SK-N-MC (cell line): ENCODE measurements around the gene NCKAP5.

Experiments
- DNase-seq: peaks from one replicate; pipeline ENCODE4 v3.0.0-alpha.2; 2011; ENCODE audit warnings: low read depth, low spot score
- H3K27ac ChIP-seq: fragments of 200-600 bp; sonication (generic); 2 replicates; pipeline ENCODE4 v1.5.1; 2016; ENCODE audit warnings: mixed run types
- H3K36me3 ChIP-seq: fragments of 200-600 bp; sonication (generic); 2 replicates; pipeline ENCODE4 v1.6.1; 2017; ENCODE audit warnings: antibody characterized with exemption, low read length, mixed read lengths; ENCODE audit not compliant: insufficient read depth
- H3K4me3 ChIP-seq: fragments of 200-600 bp; sonication (generic); 2 replicates; pipeline ENCODE4 v1.5.1; 2016
- H3K9ac ChIP-seq: fragments of 200-600 bp; sonication (generic); 2 replicates; pipeline ENCODE4 v1.8.0; 2017; ENCODE audit warnings: mixed run types, mixed read lengths; ENCODE audit not compliant: insufficient read length
- H3K9me3 ChIP-seq: fragments of 200-600 bp; sonication (generic); 2 replicates; pipeline ENCODE4 v1.6.1; 2017; ENCODE audit warnings: low read depth, mild to moderate bottlenecking, antibody characterized with exemption, low read length, moderate library complexity, mixed read lengths
- EZH2 ChIP-seq: fragments of 200-600 bp; sonication (generic); IDR thresholded peaks from one replicate; pipeline ENCODE4 v1.6.1; 2017; ENCODE audit warnings: antibody characterized with exemption
- FOXP2 ChIP-seq: optimal IDR thresholded peaks from 2 replicates; pipeline ENCODE3; 2011; ENCODE audit warnings: mild to moderate bottlenecking, moderate library complexity; ENCODE audit not compliant: insufficient read depth; ENCODE audit errors: extremely low read length, control extremely low read depth
- POLR2AphosphoS5 ChIP-seq: IDR thresholded peaks from 2 replicates; pipeline ENCODE4 v1.6.1; 2012; ENCODE audit warnings: mild to moderate bottlenecking, low read depth, low read length, borderline replicate concordance

NCKAP5 gene

DNA sequence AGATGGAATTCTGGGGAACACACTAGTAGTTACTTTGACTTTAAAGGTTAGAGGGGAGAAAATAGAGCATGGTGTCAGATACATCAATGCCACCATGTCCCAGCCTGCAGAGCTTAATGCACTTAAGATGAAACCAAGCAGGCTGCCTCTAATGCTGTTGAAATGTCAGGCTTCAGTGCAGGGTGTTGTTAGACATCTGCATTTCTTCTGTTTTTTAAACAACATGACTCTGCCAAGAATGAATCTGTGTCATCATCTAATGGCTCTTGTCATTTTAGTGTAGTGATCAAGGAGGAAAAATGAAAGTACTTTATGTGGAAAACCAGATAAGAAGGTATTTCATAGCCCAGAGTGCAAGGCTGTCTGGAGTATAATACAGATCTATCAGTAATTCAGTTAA lies 928.1 kb downstream of the NCKAP5 start:
- no peak for TF ChIP-seq FOXP2
- no peak for TF ChIP-seq EZH2
- no peak for TF ChIP-seq POLR2AphosphoS5
- no peak for DNase-seq
- H3K36me3 ChIP-seq: peaks cover 26% of the 10 kb centered on the region

DNA sequence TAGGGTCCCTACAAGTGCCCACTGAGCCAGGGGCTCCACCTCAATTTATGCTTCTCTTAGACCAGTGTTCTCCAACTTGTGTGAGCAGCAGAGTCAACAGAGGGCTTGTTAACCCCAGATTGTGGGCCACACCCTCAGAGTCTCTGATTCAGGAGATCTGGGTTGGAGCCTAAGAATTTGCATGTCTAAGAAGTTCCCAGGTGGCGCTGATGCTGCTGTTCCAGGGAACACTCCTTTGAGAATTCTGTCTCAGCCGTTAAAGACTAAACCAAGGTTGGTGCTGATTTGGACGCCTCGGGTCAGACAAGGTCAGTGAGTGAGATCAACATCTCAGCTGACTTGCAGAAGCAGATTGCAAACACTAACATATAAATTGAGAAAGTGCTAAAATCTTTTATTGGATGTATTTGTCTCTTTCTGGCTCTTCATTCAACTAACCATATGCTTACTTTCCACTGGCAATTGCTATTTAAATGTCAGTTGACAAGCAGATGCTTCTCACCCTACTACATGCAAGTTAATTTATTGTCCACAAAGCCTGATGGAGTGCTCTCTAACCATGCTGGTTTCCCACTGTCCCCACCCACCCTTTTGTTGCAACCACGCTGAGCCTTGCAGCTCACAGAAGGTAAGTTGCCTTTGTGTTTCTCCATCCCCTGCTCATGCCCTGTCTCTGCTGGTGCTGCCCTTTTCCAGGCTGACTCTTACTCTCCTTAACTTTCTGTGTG lies 929.8 kb downstream of the NCKAP5 start:
- TF ChIP-seq FOXP2 (no peak), POLR2AphosphoS5 (no peak), EZH2 (no peak)
- no peak for DNase-seq
- Histone ChIP-seq H3K4me3 (no peak overlapping the region), H3K9me3 (no peaks in the 10 kb centered on the region), H3K36me3 (peaks cover 10% of the 10 kb centered on the region; the same call in 1 of the 2 replicates), H3K27ac (no peak overlapping the region), H3K9ac (no peak overlapping the region)

More for the DNA sequence above, 928.1 kb downstream of the NCKAP5 start:
- no peak overlapping the region for H3K27ac ChIP-seq
- no peaks in the 10 kb centered on the region for H3K9me3 ChIP-seq
- H3K9ac ChIP-seq: no peak overlapping the region
- H3K4me3 ChIP-seq: no peak overlapping the region

DNA sequence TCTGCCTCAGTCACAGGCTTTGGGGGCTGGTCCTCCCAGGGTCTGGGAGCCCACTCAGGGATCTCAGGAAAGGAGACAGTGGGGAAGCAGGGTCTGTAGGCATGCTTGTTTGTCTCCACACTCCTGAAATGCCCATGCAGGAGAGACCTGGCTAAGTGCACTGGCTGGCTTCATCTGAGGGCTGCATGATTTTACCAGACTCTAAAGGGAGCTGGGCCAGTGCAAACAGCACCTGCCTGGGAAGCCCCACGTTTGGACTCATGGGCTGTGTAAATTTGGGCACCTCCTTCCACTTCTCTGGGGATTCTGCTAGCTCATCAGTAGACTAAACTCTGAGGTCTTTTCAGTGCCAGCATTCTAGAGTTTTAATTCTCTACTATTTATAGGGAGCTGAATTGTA lies 931.9 kb downstream of the NCKAP5 start:
- Histone ChIP-seq H3K36me3 (no peaks in the 10 kb centered on the region), H3K27ac (no peak overlapping the region), H3K9ac (no peak overlapping the region), H3K4me3 (no peak overlapping the region), H3K9me3 (no peaks in the 10 kb centered on the region)
- DNase-seq: no peak
- TF ChIP-seq EZH2: no peak
- no peak for TF ChIP-seq FOXP2
- TF ChIP-seq POLR2AphosphoS5: no peak

DNA sequence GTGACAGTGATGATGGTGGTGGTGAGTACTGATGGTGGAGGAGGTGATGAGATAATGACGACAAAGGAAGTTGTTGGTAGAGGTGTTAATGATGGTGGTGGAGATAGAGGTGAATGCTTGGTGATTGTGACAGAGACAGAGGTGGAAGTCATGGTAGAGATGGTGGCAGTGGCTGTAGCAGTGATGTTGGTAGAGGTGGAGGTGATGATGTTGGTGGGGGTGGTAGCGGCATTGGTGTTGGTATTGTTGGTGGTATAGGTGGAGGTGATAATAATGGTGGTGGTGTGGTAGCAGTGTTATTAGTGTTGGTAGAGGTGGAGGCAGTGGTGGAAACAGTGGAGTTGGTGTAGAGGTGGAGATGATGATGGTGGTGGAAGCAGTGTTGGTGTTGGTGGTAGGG lies 934.6 kb downstream of the NCKAP5 start:
- TF ChIP-seq POLR2AphosphoS5 (no peak), FOXP2 (no peak), EZH2 (no peak)

DNA sequence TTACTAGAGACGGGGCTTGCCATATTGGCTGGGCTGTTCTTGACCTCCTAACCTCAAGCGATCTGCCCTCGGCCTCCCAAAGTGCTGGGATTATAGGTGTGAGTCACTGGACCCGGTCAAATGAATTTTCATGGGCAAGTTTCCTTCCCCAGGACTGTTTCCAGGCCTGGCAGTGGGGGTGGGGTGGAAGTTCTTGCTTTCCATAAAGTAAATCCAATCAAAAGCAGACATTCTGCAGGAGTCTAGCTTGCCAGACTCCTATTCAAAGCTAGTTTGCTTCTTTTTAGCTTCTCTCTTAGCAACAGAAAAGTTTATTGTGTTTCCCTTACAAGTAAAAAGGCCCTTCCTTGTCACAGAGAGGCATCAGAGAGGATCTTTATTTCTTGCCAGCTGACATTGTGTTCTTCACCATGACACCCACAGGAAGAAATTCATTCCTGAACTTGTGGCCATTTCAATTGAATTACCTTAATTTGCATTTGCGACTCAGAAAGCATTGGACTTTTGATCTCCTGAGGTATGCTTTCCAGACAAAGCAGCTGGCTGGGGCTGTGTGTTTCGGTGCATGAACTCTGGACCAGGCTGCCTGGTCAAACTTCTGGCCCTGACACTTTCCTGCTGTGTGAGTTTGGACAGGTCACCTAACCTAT lies 936.1 kb downstream of the NCKAP5 start:
- Histone ChIP-seq H3K4me3 (no peak overlapping the region), H3K9me3 (no peaks in the 10 kb centered on the region), H3K36me3 (no peaks in the 10 kb centered on the region), H3K27ac (no peak overlapping the region), H3K9ac (no peak overlapping the region)
- TF ChIP-seq FOXP2: no peak
- TF ChIP-seq POLR2AphosphoS5: no peak
- TF ChIP-seq EZH2: no peak
- DNase-seq: no peak

More for the DNA sequence above, 934.6 kb downstream of the NCKAP5 start:
- no peak overlapping the region for H3K9ac ChIP-seq
- H3K9me3 ChIP-seq: no peaks in the 10 kb centered on the region
- DNase-seq: no peak
- no peaks in the 10 kb centered on the region for H3K36me3 ChIP-seq
- H3K4me3 ChIP-seq: no peak overlapping the region
- H3K27ac ChIP-seq: no peak overlapping the region

DNA sequence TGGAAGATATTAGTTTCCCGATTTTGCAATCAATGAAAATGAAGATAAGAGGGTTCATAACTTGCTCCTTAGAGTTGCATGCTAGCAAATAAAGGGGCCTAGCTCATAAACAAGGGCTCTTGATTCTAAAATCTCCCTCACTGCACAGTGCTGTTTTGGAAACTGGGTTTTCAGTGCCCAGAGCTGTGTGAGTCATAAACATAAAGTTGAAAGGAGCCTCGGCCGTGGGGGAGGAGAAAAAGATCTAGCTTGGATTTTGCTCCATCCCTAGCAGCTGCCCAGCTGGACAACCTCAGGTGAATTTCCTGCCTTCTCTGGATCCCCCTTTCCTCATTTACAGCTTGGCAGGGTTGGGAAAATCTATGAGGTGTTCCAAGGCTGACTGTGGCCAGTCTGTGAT lies 940.7 kb downstream of the NCKAP5 start:
- DNase-seq: no peak
- no peak overlapping the region for H3K9ac ChIP-seq
- TF ChIP-seq EZH2: no peak
- no peak for TF ChIP-seq FOXP2
- no peak for TF ChIP-seq POLR2AphosphoS5
- H3K9me3 ChIP-seq: no peaks in the 10 kb centered on the region
- H3K4me3 ChIP-seq: no peak overlapping the region
- H3K36me3 ChIP-seq: no peaks in the 10 kb centered on the region
- H3K27ac ChIP-seq: no peak overlapping the region

DNA sequence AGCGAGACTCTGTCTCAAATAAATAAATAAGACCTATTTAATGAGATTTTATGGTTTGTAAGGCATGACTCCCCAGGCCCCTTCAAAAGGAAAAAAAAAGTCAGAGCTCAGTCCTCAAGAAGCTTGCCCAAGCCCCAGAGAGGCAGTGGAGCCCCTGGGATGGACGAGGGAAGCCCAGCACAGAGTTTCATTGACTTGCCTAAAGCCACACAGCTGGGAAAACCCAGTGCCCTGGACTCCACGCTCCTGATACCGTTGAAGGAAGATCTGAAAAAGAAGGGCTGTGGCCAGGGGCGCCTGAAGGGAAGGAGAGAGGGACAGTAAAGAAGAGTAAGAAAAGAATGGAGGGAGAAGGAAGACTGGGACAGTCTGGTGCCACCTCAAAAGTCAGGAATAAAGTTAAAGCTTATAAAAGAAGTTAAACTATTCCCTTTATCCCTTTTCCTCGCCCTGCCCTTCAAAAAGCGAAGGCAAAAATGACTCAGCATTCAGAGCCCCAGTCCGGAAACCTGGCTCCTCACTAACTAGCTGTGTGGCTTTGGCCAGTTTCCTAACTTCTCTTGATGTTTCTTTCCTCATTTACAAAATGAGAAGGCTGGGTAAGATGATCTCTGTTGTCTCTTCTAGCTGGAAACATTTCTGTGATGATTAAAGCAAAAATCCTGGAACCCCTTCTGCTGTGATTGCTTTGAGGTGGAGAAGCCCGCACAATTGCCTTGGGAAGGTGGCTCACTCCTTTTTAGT lies 945.0 kb downstream of the NCKAP5 start:
- H3K9ac ChIP-seq: no peak overlapping the region
- H3K36me3 ChIP-seq: no peaks in the 10 kb centered on the region
- DNase-seq: no peak
- no peak for TF ChIP-seq POLR2AphosphoS5
- TF ChIP-seq FOXP2: no peak
- TF ChIP-seq EZH2: no peak
- no peak overlapping the region for H3K27ac ChIP-seq
- H3K9me3 ChIP-seq: no peaks in the 10 kb centered on the region
- no peak overlapping the region for H3K4me3 ChIP-seq
